GM08714 (cell line): ENCODE results near the gene PXDN.
"Not testable (repeated sequence)": the region's sequence is repeated elsewhere in the genome, so short reads cannot be mapped to it uniquely, and the experiment has no call there.

Experiments used
- H3K4me3 ChIP-seq: fragments of 200-500 bp; sonication (Bioruptor generic); 2 replicates; pipeline ENCODE4 v1.5.1; 2014; ENCODE audit warnings: mild to moderate bottlenecking, low read length, inconsistent platforms
- ZNF274 ChIP-seq: IDR thresholded peaks from 2 replicates; pipeline ENCODE4 v1.6.1; 2012; ENCODE audit warnings: mild to moderate bottlenecking, low read depth, low read length

PXDN gene

GRCh38 chr2:1705557-1706076, 38.7 kb downstream of the PXDN start:
- no peak for TF ChIP-seq ZNF274
- H3K4me3 ChIP-seq, result no peak overlapping the region

DNA sequence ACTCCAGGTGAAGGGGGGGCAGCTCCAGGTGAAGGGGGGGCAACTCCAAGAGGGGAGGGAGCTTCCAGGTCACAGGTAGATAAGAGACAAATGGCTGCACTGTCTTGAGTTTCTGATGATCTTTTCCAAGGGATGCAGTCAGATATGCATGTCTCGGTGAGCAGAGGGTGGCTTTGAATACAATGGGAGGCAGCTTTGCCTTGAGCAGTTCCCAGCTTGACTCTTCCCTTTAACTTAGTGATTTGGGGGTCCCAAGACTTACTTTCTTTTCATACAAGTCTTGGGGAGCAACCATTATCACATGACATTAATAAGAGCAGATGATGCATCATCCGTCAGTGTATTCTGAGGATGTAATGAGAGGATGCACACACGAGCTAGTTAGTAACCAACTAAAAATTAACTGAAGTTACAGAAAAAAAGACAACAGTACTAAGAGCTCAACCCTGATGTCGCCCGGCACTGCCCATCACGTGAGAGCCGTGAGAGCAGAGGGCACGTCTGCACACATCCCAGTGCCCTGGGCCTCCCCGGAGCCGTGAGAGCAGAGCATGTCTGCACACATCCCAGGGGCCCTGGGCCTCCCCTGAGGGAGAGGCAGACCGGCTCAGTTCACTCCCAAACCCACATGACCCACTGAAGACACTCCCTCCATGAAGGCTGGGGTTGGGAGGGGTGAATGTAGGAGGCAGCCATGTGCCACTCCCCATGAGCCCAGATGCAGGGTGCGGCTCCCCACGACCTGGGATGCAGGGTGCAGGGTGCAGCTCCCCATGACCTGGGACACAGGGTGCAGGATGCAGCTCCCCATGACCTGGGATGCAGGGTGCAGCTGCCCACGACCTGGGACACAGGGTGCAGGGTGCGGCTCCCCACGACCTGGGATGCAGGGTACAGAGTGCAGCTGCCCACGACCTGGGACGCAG, 39.4 kb downstream of the PXDN start:
- no peak for TF ChIP-seq ZNF274
- no peak overlapping the region for H3K4me3 ChIP-seq

DNA sequence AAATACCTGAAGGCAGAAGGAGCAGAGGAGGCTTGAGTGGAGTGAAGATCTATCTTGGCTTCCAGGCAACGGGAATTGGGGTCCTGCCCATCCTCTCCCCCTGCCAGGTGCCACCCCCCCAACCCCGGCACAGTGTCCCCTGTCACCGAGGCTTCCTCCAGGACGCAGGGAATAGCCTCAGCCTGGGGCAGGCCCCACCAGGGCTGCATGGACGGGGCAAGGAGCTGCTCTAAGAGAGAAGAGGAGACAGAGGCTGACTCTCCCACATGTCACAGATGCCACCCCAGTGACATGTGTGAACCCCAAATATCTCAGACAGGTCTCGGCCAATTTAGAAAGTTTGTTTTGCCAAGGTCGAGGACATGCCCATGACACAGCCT, 42.1 kb downstream of the PXDN start:
- no peak for TF ChIP-seq ZNF274
- H3K4me3 ChIP-seq, result no peak overlapping the region

GRCh38 chr2:1701556-1702185, 42.6 kb downstream of the PXDN start:
- TF ChIP-seq ZNF274, result no peak
- no peak overlapping the region for H3K4me3 ChIP-seq

GRCh38 chr2:1701020-1701419, 43.3 kb downstream of the PXDN start:
- TF ChIP-seq ZNF274, result no peak
- no peak overlapping the region for H3K4me3 ChIP-seq

- H3K4me3 ChIP-seq, result not testable (repeated sequence)
Measured at GRCh38 chr2:1700427-1700826, 43.9 kb downstream of the PXDN start.

DNA sequence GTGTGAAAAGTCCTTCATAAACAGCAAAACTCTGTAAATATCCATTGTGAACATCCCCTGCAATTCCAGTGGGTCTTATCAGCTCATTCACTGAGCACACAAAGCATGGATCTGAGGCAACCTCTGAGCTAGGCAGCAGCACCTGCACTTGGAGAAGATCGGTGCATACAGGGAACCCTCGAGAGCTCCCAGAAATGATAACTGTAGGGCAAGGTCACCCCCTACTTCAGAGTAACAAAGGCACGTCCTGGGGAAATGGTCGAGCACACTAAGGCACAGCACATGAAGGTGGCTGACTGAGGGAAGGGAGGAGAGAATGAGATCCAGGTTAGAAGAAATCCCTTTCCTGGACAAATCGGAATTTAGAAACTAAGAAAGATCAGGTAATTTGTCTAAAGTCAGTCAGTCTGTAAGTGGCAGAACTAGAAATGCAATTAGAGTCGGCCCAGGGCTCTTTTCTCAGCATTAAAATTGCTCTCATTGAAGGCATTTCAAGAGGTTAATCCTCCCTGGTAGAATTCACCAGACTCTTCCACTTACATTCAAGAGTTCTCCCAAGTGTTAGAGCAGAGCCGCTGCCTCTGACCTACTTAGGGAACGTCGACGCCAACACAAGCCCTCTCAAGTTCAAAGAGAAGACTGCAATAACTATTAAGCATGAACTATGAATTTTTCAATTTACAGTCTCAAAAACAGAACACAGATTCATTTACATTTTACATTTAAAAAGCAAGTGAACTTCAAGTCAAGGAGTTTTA, 45.9 kb downstream of the PXDN start:
- no peak for TF ChIP-seq ZNF274
- H3K4me3 ChIP-seq, result no peak overlapping the region

GRCh38 chr2:1697601-1698000, 46.7 kb downstream of the PXDN start:
- no peak for TF ChIP-seq ZNF274

GRCh38 chr2:1696472-1696871, 47.8 kb downstream of the PXDN start:
- TF ChIP-seq ZNF274, result no peak
- H3K4me3 ChIP-seq, result no peak overlapping the region

More at GRCh38 chr2:1697601-1698000, 46.7 kb downstream of the PXDN start:
- H3K4me3 ChIP-seq, result no peak overlapping the region

DNA sequence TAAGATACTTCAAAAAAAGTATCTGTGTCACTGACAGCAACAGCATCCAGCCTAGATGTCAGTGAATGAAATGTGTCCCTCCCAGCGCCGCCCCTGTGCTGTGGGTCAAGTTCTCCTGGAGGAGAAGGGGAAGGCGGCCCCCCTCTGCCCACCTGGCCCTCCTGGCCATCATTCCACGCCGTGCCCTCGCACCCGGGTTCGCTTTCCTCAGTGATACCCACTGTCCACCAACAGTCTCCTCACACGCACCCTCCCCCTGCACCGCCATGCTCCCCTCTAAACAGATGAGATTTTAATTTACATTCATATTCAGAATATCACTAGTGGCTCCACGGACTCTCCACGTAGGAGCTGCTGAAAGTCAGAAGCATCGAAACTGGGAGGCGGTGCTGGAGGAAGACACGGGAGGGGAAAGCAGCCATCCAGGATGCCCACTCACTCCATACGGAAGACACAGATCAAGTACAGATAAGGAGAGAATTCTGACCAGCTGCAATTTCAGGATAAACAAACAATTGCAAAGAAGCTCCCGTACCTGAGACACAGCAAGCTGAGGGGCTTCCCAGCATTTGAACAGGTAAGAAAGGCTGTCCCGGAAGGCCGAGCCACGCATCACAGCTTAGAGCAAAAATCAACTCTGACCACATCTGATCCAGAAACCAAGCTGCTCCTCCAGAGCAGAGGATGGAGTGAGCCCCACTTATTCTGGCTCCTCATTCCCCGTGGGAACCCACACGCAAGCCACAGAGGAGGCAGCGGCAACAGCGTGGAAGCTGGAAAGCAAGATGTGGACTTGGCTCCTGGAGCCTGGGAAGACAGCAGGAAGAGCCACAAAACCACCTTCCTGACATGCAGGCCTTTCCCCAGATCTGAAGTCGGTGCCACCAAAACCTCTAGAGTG, 49.7 kb downstream of the PXDN start:
- H3K4me3 ChIP-seq, result no peak overlapping the region
- no peak for TF ChIP-seq ZNF274

- H3K4me3 ChIP-seq, result no peak overlapping the region
Measured at GRCh38 chr2:1693723-1694122, 50.6 kb downstream of the PXDN start.

DNA sequence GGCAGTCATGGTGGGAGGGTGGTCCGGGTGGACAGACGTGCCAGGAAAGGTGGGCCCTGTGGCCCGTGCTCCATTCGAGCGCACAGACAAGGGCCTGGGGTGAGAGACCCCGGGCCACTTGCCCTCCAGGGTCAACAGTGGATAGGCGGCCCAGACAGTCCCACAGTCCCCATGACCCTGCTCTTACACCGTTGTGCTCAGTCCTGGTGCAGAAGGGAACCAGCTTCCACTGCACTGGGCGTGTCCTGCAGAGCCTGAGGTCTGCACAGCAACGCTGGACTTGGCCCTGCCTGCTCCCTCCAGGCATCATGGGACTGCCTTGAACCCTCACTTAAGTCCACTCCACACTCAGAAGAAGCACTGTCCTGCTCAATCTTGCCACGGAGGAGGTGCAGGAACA, 52.0 kb downstream of the PXDN start:
- no peak overlapping the region for H3K4me3 ChIP-seq
- TF ChIP-seq ZNF274, result no peak

More at GRCh38 chr2:1693723-1694122, 50.6 kb downstream of the PXDN start:
- TF ChIP-seq ZNF274, result no peak

GRCh38 chr2:1691366-1691765, 52.9 kb downstream of the PXDN start:
- H3K4me3 ChIP-seq, result no peak overlapping the region
- no peak for TF ChIP-seq ZNF274
